ENCODE measurements around the gene RABGEF1.
"Not testable (repeated sequence)": the region's sequence is repeated elsewhere in the genome, so short reads cannot be mapped to it uniquely, and the experiment has no call there.

The RABGEF1 gene

GRCh38 chr7:66807736-66808135 is 67.2 kb downstream of the RABGEF1 start:
- no peak for DNase-seq (ENCODE audit: extremely low read depth, low read depth)
- TF ChIP-seq CTCF (IDR thresholded peaks at IDR 0.05; ENCODE audit: low read depth, low read length): no peak

GRCh38 chr7:66810716-66811115 is 70.2 kb downstream of the RABGEF1 start:
- TF ChIP-seq CTCF (IDR thresholded peaks at IDR 0.05; ENCODE audit: low read depth, low read length): no peak
- DNase-seq (ENCODE audit: extremely low read depth, low read depth): no peak

GRCh38 chr7:66815186-66815875 is 74.8 kb downstream of the RABGEF1 start:
- DNase-seq (ENCODE audit: extremely low read depth, low read depth): not testable (repeated sequence)

- no peak for TF ChIP-seq CTCF (IDR thresholded peaks at IDR 0.05; ENCODE audit: low read depth, low read length)
- DNase-seq (ENCODE audit: extremely low read depth, low read depth): no peak
These were observed 75.4 kb downstream of the RABGEF1 start for GRCh38 chr7:66815951-66816350.

- DNase-seq (ENCODE audit: extremely low read depth, low read depth): not testable (repeated sequence)
These were observed 76.1 kb downstream of the RABGEF1 start for GRCh38 chr7:66816658-66817057.

- DNase-seq (ENCODE audit: extremely low read depth, low read depth): not testable (repeated sequence)
These were observed 76.8 kb downstream of the RABGEF1 start for GRCh38 chr7:66817208-66817795.

- not testable (repeated sequence) for DNase-seq (ENCODE audit: extremely low read depth, low read depth)
These were observed 77.4 kb downstream of the RABGEF1 start for GRCh38 chr7:66817956-66818355.

- TF ChIP-seq CTCF (IDR thresholded peaks at IDR 0.05; ENCODE audit: low read depth, low read length): no peak
- no peak for DNase-seq (ENCODE audit: extremely low read depth, low read depth)
These were observed 83.5 kb downstream of the RABGEF1 start for GRCh38 chr7:66824041-66824440.

GRCh38 chr7:66825538-66825937 is 85.0 kb downstream of the RABGEF1 start:
- DNase-seq (ENCODE audit: extremely low read depth, low read depth): not testable (repeated sequence)

- no peak for DNase-seq (ENCODE audit: extremely low read depth, low read depth)
- no peak for TF ChIP-seq CTCF (IDR thresholded peaks at IDR 0.05; ENCODE audit: low read depth, low read length)
These were observed 86.1 kb downstream of the RABGEF1 start for GRCh38 chr7:66826649-66827048.

GRCh38 chr7:66830976-66831375 is 90.4 kb downstream of the RABGEF1 start:
- not testable (repeated sequence) for DNase-seq (ENCODE audit: extremely low read depth, low read depth)
